Measurements from ENCODE around the gene PPIA.
"Not testable (repeated sequence)": the region's sequence is repeated elsewhere in the genome, so short reads cannot be mapped to it uniquely, and the experiment has no call there.

DNA sequence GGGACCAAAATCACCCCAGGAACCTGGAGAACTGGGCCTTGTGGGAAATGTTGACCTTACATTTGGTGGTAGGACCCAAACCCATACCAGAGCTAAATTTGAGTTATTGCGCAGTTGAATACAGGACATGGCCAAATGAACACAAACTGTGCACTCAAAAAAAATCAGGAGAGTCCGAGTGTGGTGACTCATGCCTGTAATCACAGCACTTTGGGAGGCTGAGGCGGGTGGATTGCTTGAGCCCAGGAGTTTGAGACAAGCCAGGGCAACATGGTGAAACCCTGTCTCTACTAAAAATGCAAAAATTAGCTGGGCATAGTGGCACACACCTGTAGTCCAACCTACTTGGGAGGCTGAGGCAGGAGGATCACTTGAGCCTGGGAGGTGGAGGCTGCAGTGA lies 11.3 kb upstream of the PPIA start:
- TF ChIP-seq POLR2AphosphoS5, POLR2A (IDR thresholded peaks at IDR 0.05): not testable (repeated sequence)
- TF ChIP-seq, protein P1, sequence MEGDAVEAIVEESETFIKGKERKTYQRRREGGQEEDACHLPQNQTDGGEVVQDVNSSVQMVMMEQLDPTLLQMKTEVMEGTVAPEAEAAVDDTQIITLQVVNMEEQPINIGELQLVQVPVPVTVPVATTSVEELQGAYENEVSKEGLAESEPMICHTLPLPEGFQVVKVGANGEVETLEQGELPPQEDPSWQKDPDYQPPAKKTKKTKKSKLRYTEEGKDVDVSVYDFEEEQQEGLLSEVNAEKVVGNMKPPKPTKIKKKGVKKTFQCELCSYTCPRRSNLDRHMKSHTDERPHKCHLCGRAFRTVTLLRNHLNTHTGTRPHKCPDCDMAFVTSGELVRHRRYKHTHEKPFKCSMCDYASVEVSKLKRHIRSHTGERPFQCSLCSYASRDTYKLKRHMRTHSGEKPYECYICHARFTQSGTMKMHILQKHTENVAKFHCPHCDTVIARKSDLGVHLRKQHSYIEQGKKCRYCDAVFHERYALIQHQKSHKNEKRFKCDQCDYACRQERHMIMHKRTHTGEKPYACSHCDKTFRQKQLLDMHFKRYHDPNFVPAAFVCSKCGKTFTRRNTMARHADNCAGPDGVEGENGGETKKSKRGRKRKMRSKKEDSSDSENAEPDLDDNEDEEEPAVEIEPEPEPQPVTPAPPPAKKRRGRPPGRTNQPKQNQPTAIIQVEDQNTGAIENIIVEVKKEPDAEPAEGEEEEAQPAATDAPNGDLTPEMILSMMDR (IDR thresholded peaks at IDR 0.05) = not testable (repeated sequence)

All from prostate gland (tissue), 2 donors.